Measurements from ENCODE around the gene SRMS. TPM values are rescaled to one million over a fixed set of nuclear protein-coding genes. Genes with fewer than 3 reads are reported as not detected.

Gene SRMS
- total and polyA plus RNA-seq, 11 donors, result not detected

- H3K4me3 ChIP-seq, result peak within 1 kb of the TSS in 10 of 12 donors; percentile 15 to 51 (median 38)
These were observed 10.5 kb downstream of the SRMS start, which contains the start of gene PTK6 for GRCh38 chr20:63536997-63537524. Gene PTK6 (minus strand): TSS chr20:63537376. CDS start chr20:63537314, 62 bp downstream.

GRCh38 chr20:63536241-63536977, 11.1 kb downstream of the SRMS start:
- WGBS, 4 donors, result 52 to 66% (median 63%) methylated on average over 19 to 35 of the region's 35 CpGs
- H3K27me3 ChIP-seq, result peaks cover 0 to 41% (median 2%) of the 10 kb centered on the region in 9 donors
- TF ChIP-seq, protein P1, sequence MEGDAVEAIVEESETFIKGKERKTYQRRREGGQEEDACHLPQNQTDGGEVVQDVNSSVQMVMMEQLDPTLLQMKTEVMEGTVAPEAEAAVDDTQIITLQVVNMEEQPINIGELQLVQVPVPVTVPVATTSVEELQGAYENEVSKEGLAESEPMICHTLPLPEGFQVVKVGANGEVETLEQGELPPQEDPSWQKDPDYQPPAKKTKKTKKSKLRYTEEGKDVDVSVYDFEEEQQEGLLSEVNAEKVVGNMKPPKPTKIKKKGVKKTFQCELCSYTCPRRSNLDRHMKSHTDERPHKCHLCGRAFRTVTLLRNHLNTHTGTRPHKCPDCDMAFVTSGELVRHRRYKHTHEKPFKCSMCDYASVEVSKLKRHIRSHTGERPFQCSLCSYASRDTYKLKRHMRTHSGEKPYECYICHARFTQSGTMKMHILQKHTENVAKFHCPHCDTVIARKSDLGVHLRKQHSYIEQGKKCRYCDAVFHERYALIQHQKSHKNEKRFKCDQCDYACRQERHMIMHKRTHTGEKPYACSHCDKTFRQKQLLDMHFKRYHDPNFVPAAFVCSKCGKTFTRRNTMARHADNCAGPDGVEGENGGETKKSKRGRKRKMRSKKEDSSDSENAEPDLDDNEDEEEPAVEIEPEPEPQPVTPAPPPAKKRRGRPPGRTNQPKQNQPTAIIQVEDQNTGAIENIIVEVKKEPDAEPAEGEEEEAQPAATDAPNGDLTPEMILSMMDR (IDR thresholded peaks at IDR 0.05), result no peak
- TF ChIP-seq POLR2A (IDR thresholded peaks at IDR 0.05), result no peak
- ATAC-seq (no peak), DNase-seq (peak in 3 of 5 donors; percentile 26 to 67 (median 33))
- H3K4me1 ChIP-seq, result peaks cover 0 to 28% (median 13%) of the 10 kb centered on the region in 12 donors
- intact Hi-C loops (cut with DNase I), result loop anchor here in 9 of 10 donors (2.0 to 10.0 kb wide), 11 partner anchors 41 to 588 kb away; partner anchors contain the start of genes ABHD16B (in 3 of the 9), TPD52L2 (in 2 of the 9) and STMN3 (in 1 of the 9)
- H3K36me3 ChIP-seq, result no peaks in the 10 kb centered on the region
- peak overlapping the region in 1 of 12 donors; percentile 51 for H3K4me3 ChIP-seq
- H3K9me3 ChIP-seq, result no peaks in the 10 kb centered on the region
- no peak overlapping the region for H3K27ac ChIP-seq

More at GRCh38 chr20:63536997-63537524, 10.5 kb downstream of the SRMS start, which contains the start of gene PTK6:
- Histone ChIP-seq H3K36me3 (no peaks in the 10 kb centered on the region), H3K27ac (peak within 1 kb of the TSS in 7 of 12 donors; percentile 12 to 91 (median 39)), H3K4me1 (peaks cover 0 to 28% (median 13%) of the 10 kb centered on the region in 12 donors), H3K27me3 (peaks cover 0 to 41% (median 2%) of the 10 kb centered on the region in 9 donors), H3K9me3 (no peaks in the 10 kb centered on the region)
- peak in 2 of 4 donors; percentile 8 to 37 for ATAC-seq
- peak in 3 of 5 donors; percentile 57 to 80 (median 67) for DNase-seq
- TF ChIP-seq, protein P1 (IDR thresholded peaks at IDR 0.05), result no peak
- no peak for TF ChIP-seq POLR2A (IDR thresholded peaks at IDR 0.05)
- 73 to 82% (median 78%) methylated on average over 16 to 29 of the region's 29 CpGs for WGBS, 4 donors
- intact Hi-C loops (cut with DNase I), result loop anchor here in 9 of 10 donors (2.0 to 10.0 kb wide), 11 partner anchors 40 to 588 kb away; partner anchors contain the start of genes ABHD16B (in 3 of the 9), TPD52L2 (in 2 of the 9) and STMN3 (in 1 of the 9)

GRCh38 chr20:63534831-63535651, 12.5 kb downstream of the SRMS start:
- WGBS, 4 donors, result 43 to 55% (median 48%) methylated on average over 37 to 49 of the region's 49 CpGs
- no peak for TF ChIP-seq POLR2A (IDR thresholded peaks at IDR 0.05)
- TF ChIP-seq, protein P1 (IDR thresholded peaks at IDR 0.05), result no peak
- H3K27ac ChIP-seq, result no peak overlapping the region
- intact Hi-C loops (cut with DNase I), result loop anchor here in 8 of 10 donors (5.0 to 10.0 kb wide), 10 partner anchors 42 to 590 kb away; partner anchors contain the start of genes ABHD16B (in 3 of the 8), TPD52L2 (in 2 of the 8) and STMN3 (in 1 of the 8)
- ATAC-seq (no peak), DNase-seq (peak in 3 of 5 donors; percentile 24 to 64 (median 24))
- no peaks in the 10 kb centered on the region for H3K9me3 ChIP-seq
- H3K36me3 ChIP-seq, result no peaks in the 10 kb centered on the region
- H3K4me1 ChIP-seq, result peaks cover 0 to 28% (median 13%) of the 10 kb centered on the region in 12 donors
- peaks cover 0 to 41% (median 2%) of the 10 kb centered on the region in 9 donors for H3K27me3 ChIP-seq
- no peak overlapping the region for H3K4me3 ChIP-seq

All from heart left ventricle (tissue), 16 donors.